HepG2 (cell line): ENCODE measurements around the gene CYB5A. TPM values are rescaled to one million over a fixed set of nuclear protein-coding genes. Genes with fewer than 3 reads are reported as not detected.

Experiments used
- KAT8 ChIP-seq: IDR thresholded peaks from 2 replicates; pipeline ENCODE4 v1.6.1; 2016; ENCODE audit warnings: missing genetic modification reagents, missing compliant biosample characterization
- MED13 ChIP-seq: sonication (generic); formaldehyde crosslinking; IDR thresholded peaks from 2 replicates; pipeline ENCODE4 v1.5.0; 2020; ENCODE audit warnings: missing genetic modification reagents
- MXD3 ChIP-seq: IDR thresholded peaks from 2 replicates; pipeline ENCODE4 v1.6.1; 2016; ENCODE audit warnings: mild to moderate bottlenecking, missing biosample characterization, missing genetic modification reagents
- REST ChIP-seq, 2 experiments: IDR thresholded peaks; 2 replicates each; pipeline ENCODE4 v1.6.1; 2011 to 2012; ENCODE audit warnings: low read length in 2 of 2, borderline replicate concordance in 1 of 2, low read depth in 1 of 2, mild to moderate bottlenecking in 1 of 2, moderate library complexity in 1 of 2
- THAP11 ChIP-seq: IDR thresholded peaks from 2 replicates; pipeline ENCODE4 v1.6.1; 2016; ENCODE audit warnings: missing biosample characterization, missing genetic modification reagents
- TOE1 ChIP-seq: sonication (generic); formaldehyde crosslinking; IDR thresholded peaks from 2 replicates; pipeline ENCODE4 v1.4.0; 2020; ENCODE audit warnings: mild to moderate bottlenecking, missing genetic modification reagents
- ZHX2 ChIP-seq, 2 experiments: sonication (generic) in 1 of 2; formaldehyde crosslinking in 1 of 2; IDR thresholded peaks; 2 replicates each; pipeline versions ENCODE4 v1.6.1 to v1.9.0; 2014 to 2022; ENCODE audit warnings: antibody characterized with exemption in 1 of 2, borderline replicate concordance in 1 of 2, inconsistent platforms in 1 of 2, low read depth in 1 of 2, missing genetic modification reagents in 1 of 2
- ZNF607 ChIP-seq: sonication (generic); formaldehyde crosslinking; IDR thresholded peaks from 2 replicates; pipeline ENCODE4 v1.5.1; 2020; ENCODE audit warnings: missing genetic modification reagents, mild to moderate bottlenecking, borderline replicate concordance
- polyA plus RNA-seq, 8 experiments: library from polyadenylated mRNA; depleted of rRNA in 3 of 8; stranded (reverse) in 7 of 8; unstranded in 1 of 8; fragments of >200 nt; fragmentation: Illumina TruSeq in 4 of 8; extraction: Trizol in 4 of 8; gene quantifications; 2 replicates each; pipeline versions ENCODE4 v1.2.1 to v1.2.3, GENCODE V29; 2011 to 2016; ENCODE audit warnings: low read depth in 4 of 8, missing spikeins in 1 of 8, mixed read lengths in 1 of 8; ENCODE audit not compliant: insufficient read depth in 1 of 8
- total RNA-seq, 5 experiments: library from RNA; depleted of rRNA; stranded (reverse); fragments of >200 nt; fragmentation: Illumina TruSeq; extraction: Trizol; gene quantifications; 2 replicates each; pipeline ENCODE4 v1.2.3, GENCODE V29; 2016; ENCODE audit warnings: low read depth in 1 of 5
- TF ChIP-seq, protein P1 (sequence below): conservative IDR thresholded peaks from 2 replicates; pipeline ENCODE4 v1.6.1; 2018; ENCODE audit warnings: missing genetic modification reagents
- TF ChIP-seq, protein P2 (sequence below): sonication (generic); formaldehyde crosslinking; IDR thresholded peaks from 2 replicates; pipeline ENCODE4 v1.4.0; 2020; ENCODE audit warnings: missing genetic modification reagents

The CYB5A gene
- total and polyA plus RNA-seq, 2 of the 13 experiments (the other 11 are each of a cell fraction or from before 2014, with no cell fraction given), result 215 to 356 TPM

- 0 out of 2 replicates have a peak, but pooled peaks have one; percentile 32 for TF ChIP-seq ZHX2 (IDR thresholded peaks at IDR 0.05; ENCODE audit: low read depth)
- no peak; the same call in 1 of the 2 replicates for TF ChIP-seq ZHX2 (CRISPR knock-in tag; IDR thresholded peaks at IDR 0.05; ENCODE audit: borderline replicate concordance)
- TF ChIP-seq REST (IDR thresholded peaks at IDR 0.05; ENCODE audit: borderline replicate concordance in 1 of 2, low read depth in 1 of 2, low read length in 2 of 2), result 0 out of 4 replicates have a peak, but pooled peaks of 1 of the 2 experiments have one; percentile 43
- TF ChIP-seq, protein P1, sequence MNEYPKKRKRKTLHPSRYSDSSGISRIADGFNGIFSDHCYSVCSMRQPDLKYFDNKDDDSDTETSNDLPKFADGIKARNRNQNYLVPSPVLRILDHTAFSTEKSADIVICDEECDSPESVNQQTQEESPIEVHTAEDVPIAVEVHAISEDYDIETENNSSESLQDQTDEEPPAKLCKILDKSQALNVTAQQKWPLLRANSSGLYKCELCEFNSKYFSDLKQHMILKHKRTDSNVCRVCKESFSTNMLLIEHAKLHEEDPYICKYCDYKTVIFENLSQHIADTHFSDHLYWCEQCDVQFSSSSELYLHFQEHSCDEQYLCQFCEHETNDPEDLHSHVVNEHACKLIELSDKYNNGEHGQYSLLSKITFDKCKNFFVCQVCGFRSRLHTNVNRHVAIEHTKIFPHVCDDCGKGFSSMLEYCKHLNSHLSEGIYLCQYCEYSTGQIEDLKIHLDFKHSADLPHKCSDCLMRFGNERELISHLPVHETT (CRISPR knock-in tag), result 0 out of 2 replicates have a peak, but pooled peaks have one; percentile 59
- peak; percentile 62; the same call in 1 of the 2 replicates for TF ChIP-seq KAT8 (CRISPR knock-in tag)
- peak; percentile 83; the same call in 1 of the 2 replicates for TF ChIP-seq MED13 (CRISPR knock-in tag)
- TF ChIP-seq, protein P2, sequence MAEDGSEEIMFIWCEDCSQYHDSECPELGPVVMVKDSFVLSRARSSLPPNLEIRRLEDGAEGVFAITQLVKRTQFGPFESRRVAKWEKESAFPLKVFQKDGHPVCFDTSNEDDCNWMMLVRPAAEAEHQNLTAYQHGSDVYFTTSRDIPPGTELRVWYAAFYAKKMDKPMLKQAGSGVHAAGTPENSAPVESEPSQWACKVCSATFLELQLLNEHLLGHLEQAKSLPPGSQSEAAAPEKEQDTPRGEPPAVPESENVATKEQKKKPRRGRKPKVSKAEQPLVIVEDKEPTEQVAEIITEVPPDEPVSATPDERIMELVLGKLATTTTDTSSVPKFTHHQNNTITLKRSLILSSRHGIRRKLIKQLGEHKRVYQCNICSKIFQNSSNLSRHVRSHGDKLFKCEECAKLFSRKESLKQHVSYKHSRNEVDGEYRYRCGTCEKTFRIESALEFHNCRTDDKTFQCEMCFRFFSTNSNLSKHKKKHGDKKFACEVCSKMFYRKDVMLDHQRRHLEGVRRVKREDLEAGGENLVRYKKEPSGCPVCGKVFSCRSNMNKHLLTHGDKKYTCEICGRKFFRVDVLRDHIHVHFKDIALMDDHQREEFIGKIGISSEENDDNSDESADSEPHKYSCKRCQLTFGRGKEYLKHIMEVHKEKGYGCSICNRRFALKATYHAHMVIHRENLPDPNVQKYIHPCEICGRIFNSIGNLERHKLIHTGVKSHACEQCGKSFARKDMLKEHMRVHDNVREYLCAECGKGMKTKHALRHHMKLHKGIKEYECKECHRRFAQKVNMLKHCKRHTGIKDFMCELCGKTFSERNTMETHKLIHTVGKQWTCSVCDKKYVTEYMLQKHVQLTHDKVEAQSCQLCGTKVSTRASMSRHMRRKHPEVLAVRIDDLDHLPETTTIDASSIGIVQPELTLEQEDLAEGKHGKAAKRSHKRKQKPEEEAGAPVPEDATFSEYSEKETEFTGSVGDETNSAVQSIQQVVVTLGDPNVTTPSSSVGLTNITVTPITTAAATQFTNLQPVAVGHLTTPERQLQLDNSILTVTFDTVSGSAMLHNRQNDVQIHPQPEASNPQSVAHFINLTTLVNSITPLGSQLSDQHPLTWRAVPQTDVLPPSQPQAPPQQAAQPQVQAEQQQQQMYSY (CRISPR knock-in tag), result no peak
- TF ChIP-seq MXD3 (CRISPR knock-in tag), result no peak
- peak; percentile 30; the same call in 1 of the 2 replicates for TF ChIP-seq TOE1
- TF ChIP-seq ZNF607 (CRISPR knock-in tag), result 0 out of 2 replicates have a peak, but pooled peaks have one; percentile 32
- peak; percentile 74 for TF ChIP-seq THAP11
These were observed 57.2 kb downstream of the CYB5A start (continued) for GRCh38 chr18:74234326-74235171.
